HepG2 (cell line): ENCODE results near the gene PDE4D. TPM values are rescaled to one million over a fixed set of nuclear protein-coding genes. Genes with fewer than 3 reads are reported as not detected.

Experiments
- ATAC-seq: fragments of 200-7000 bp; cut with Tn5 transposase; 3 replicates; pipeline ENCODE4 v1.9.1; 2020; ENCODE audit warnings: mild to moderate bottlenecking, moderate library complexity
- BruUV-seq: library from RNA; stranded (reverse); fragments of 400-500 nt; replicated peaks from 2 replicates; lab custom pipeline; 2021; lab: Mats Ljungman, UMichigan
- CTCF ChIA-PET: fragments of 300-600 bp; formaldehyde crosslinking; extraction: SDS; loops from one replicate; lab custom pipeline; 2021; ENCODE audit warnings: low total read pairs, inconsistent platforms, low intra/inter-chr PET ratio; lab: Yijun Ruan, JAX
- POLR2A ChIA-PET: fragments of 350-600 bp; sonication (Branson Sonifier 250); formaldehyde crosslinking; loops from one replicate; lab custom pipeline; 2020; ENCODE audit warnings: antibody characterized with exemption, inconsistent platforms; lab: Yijun Ruan, JAX
- DNase-seq: peaks from one replicate; pipeline ENCODE4 v3.0.0-alpha.2; 2015; ENCODE audit warnings: low spot score
- FAIRE-seq: peaks from 3 replicates; lab custom pipeline; 2011; peaks lifted over from hg19 to GRCh38; lab: Jason Lieb, UNC
- H2AFZ ChIP-seq: one replicate; pipeline ENCODE4 v1.6.1; 2011; ENCODE audit warnings: low read length, inconsistent platforms
- H3K27ac ChIP-seq: fragments of 300-600 bp; 3 replicates; pipeline ENCODE4 v1.8.0; 2011; ENCODE audit warnings: mixed run types, mild to moderate bottlenecking, mixed read lengths, low read length, inconsistent platforms; ENCODE audit not compliant: insufficient read depth; ENCODE audit errors: extremely low read length
- H3K27me3 ChIP-seq, 2 experiments: fragments of 200-600 bp in 1 of 2; 2 replicates in 1 of 2; 3 replicates in 1 of 2; pipeline versions ENCODE4 v1.6.0 to v1.8.0; 2011; ENCODE audit warnings: low read length in 2 of 2, mild to moderate bottlenecking in 2 of 2, moderate library complexity in 2 of 2, inconsistent platforms in 1 of 2; ENCODE audit not compliant: insufficient read depth in 2 of 2, control insufficient read depth in 1 of 2
- H3K36me3 ChIP-seq, 2 experiments: fragments of 200-600 bp in 1 of 2; replicated peaks in 1 of 2; 2 replicates in 1 of 2; 3 replicates in 1 of 2; pipeline versions ENCODE4 v1.5.1 to v1.8.0; 2011; ENCODE audit warnings: low read length in 2 of 2, inconsistent platforms in 1 of 2; ENCODE audit not compliant: insufficient read depth in 2 of 2, control insufficient read depth in 1 of 2
- H3K4me1 ChIP-seq: 2 replicates; pipeline ENCODE4 v1.5.1; 2012; ENCODE audit warnings: low read length, inconsistent platforms; ENCODE audit not compliant: insufficient read depth
- H3K4me2 ChIP-seq: 2 replicates; pipeline ENCODE4 v1.6.0; 2011; ENCODE audit warnings: low read depth, low read length, inconsistent platforms
- H3K4me3 ChIP-seq, 3 experiments: fragments of 200-600 bp in 1 of 3; sonication (generic), shearing (Covaris generic) in 1 of 3; replicated peaks in 1 of 3; 2 replicates each; pipeline ENCODE4 v1.5.1; 2011 to 2016; ENCODE audit warnings: low read length in 3 of 3, inconsistent platforms in 2 of 3, low read depth in 2 of 3, mild to moderate bottlenecking in 2 of 3, control low read depth in 1 of 3, mixed read lengths in 1 of 3; ENCODE audit not compliant: insufficient read depth in 1 of 3
- H3K79me2 ChIP-seq: one replicate; pipeline ENCODE4 v1.6.1; 2011; ENCODE audit warnings: low read length, inconsistent platforms; ENCODE audit not compliant: insufficient read depth
- H3K9ac ChIP-seq: 2 replicates; pipeline ENCODE4 v1.6.0; 2011; ENCODE audit warnings: mild to moderate bottlenecking, low read depth, low read length, inconsistent platforms; ENCODE audit not compliant: insufficient read depth
- H3K9me3 ChIP-seq: 2 replicates; pipeline ENCODE4 v1.5.1; 2012; ENCODE audit warnings: mild to moderate bottlenecking, low read length
- H4K20me1 ChIP-seq: 2 replicates; pipeline ENCODE4 v1.6.0; 2011; ENCODE audit warnings: inconsistent platforms, mild to moderate bottlenecking, low read length, moderate library complexity; ENCODE audit not compliant: insufficient read depth
- ERF ChIP-seq: IDR thresholded peaks from 2 replicates; pipeline ENCODE4 v1.6.1; 2018; ENCODE audit warnings: missing biosample characterization, missing genetic modification reagents
- POGZ ChIP-seq: sonication (generic); formaldehyde crosslinking; IDR thresholded peaks from 2 replicates; pipeline ENCODE4 v1.4.0; 2020; ENCODE audit warnings: mild to moderate bottlenecking, missing genetic modification reagents
- ZKSCAN1 ChIP-seq: fragments of 150-350 bp; IDR thresholded peaks from 2 replicates; pipeline ENCODE4 v1.6.1; 2014; ENCODE audit warnings: low read length
- ZMYM3 ChIP-seq: sonication (generic); formaldehyde crosslinking; IDR thresholded peaks from 2 replicates; pipeline ENCODE4 v1.5.1; 2020; ENCODE audit warnings: mild to moderate bottlenecking, missing genetic modification reagents
- ZNF546 ChIP-seq: sonication (generic); formaldehyde crosslinking; conservative IDR thresholded peaks from 2 replicates; pipeline ENCODE4 v1.8.1; 2023; ENCODE audit warnings: mild to moderate bottlenecking, missing genetic modification reagents
- ZNF878 ChIP-seq: sonication (generic); formaldehyde crosslinking; IDR thresholded peaks from 2 replicates; pipeline ENCODE4 v1.8.1; 2023; ENCODE audit warnings: mild to moderate bottlenecking, missing genetic modification reagents, moderate library complexity
- in situ Hi-C: cut with HindIII; loops from 2 replicates; pipeline ENCODE4 v1.10.0; 2017; ENCODE audit warnings: low pct_unique_long_range_greater_than_20kb; ENCODE audit not compliant: extremely low pct_ligation_motif_present
- intact Hi-C: fragments of 100-400 bp; cut with micrococcal nuclease; formaldehyde crosslinking; loops from one replicate; pipeline ENCODE4 v1.10.0; 2022; ENCODE audit not compliant: unreplicated experiment
- polyA plus RNA-seq, 8 experiments: library from polyadenylated mRNA; depleted of rRNA in 3 of 8; stranded (reverse) in 7 of 8; unstranded in 1 of 8; fragments of >200 nt; fragmentation: Illumina TruSeq in 4 of 8; extraction: Trizol in 4 of 8; gene quantifications; 2 replicates each; pipeline versions ENCODE4 v1.2.1 to v1.2.3, GENCODE V29; 2011 to 2016; ENCODE audit warnings: low read depth in 4 of 8, missing spikeins in 1 of 8, mixed read lengths in 1 of 8; ENCODE audit not compliant: insufficient read depth in 1 of 8
- total RNA-seq, 5 experiments: library from RNA; depleted of rRNA; stranded (reverse); fragments of >200 nt; fragmentation: Illumina TruSeq; extraction: Trizol; gene quantifications; 2 replicates each; pipeline ENCODE4 v1.2.3, GENCODE V29; 2016; ENCODE audit warnings: low read depth in 1 of 5
- TF ChIP-seq, protein P1 (sequence below): sonication (generic); formaldehyde crosslinking; IDR thresholded peaks from 2 replicates; pipeline ENCODE4 v1.5.1; 2020; ENCODE audit warnings: mild to moderate bottlenecking, missing genetic modification reagents, borderline replicate concordance

The PDE4D gene
- total and polyA plus RNA-seq, 2 of the 13 experiments (the other 11 are each of a cell fraction or from before 2014, with no cell fraction given): 7.0 to 12.2 TPM

DNA sequence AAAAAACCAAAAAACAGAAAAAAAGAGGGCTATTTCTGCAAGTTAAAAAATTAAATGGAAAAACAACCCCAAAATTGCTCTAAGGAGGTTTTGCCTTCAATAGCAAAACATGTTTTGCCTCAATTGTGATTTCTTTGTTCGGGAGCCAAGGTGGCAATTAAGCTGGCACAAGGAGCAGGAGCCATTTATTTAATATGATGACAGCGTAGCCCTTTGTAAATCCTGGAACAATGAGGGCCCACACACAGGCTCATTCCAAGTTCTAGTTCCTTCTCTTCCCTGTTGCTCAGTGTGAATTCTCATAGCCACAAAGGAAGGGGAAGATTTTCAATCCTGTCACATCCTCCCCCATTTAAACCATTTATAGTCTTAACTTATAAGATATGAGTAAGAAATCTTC lies 353.2 kb downstream of the PDE4D start (continued):
- TF ChIP-seq, protein P1, sequence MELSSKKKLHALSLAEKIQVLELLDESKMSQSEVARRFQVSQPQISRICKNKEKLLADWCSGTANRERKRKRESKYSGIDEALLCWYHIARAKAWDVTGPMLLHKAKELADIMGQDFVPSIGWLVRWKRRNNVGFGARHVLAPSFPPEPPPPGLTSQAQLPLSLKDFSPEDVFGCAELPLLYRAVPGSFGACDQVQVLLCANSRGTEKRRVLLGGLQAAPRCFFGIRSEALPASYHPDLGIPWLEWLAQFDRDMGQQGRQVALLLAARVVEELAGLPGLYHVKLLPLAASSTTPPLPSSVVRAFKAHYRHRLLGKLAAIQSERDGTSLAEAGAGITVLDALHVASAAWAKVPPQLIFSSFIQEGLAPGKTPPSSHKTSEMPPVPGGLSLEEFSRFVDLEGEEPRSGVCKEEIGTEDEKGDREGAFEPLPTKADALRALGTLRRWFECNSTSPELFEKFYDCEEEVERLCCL (CRISPR knock-in tag): no peak
- TF ChIP-seq ERF (CRISPR knock-in tag): no peak
- no peak for TF ChIP-seq ZMYM3
- no peak for TF ChIP-seq ZNF546 (CRISPR knock-in tag)
- TF ChIP-seq ZNF878: no peak
- TF ChIP-seq, all 625 proteins: peak for 0

DNA sequence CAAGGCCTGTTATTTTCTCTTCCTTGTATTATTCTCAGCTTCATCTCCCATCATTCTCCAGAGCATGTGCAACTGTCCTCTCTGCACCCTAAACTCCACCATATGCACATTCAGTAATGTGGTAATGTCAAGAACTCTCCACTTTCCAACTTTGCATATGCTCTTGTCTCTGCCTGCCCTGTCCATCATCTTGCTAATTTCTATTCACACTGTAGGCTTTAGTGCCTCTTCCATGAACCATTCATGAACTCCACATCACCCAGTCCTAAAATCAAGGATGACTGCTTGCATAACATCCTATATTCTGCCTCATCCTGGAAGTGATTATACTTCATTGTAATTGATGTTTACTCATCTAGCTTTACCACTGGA lies 354.8 kb downstream of the PDE4D start:
- no peak for ATAC-seq
- ChIA-PET CTCF (no interaction called here), POLR2A (no interaction called here)
- H2AFZ ChIP-seq: no peak overlapping the region
- DNase-seq: no peak
- no peaks in the 10 kb centered on the region for H4K20me1 ChIP-seq
- BruUV-seq: no TSS peak
- H3K9me3 ChIP-seq: no peaks in the 10 kb centered on the region
- H3K4me2 ChIP-seq: no peak overlapping the region
- no peak for TF ChIP-seq POGZ
- no peak for TF ChIP-seq ZKSCAN1
- TF ChIP-seq, all 625 proteins: peak for 0
- no peaks in the 10 kb centered on the region for H3K79me2 ChIP-seq
- no peak overlapping the region for H3K9ac ChIP-seq
- intact Hi-C loops: no loop called here
- no peak overlapping the region for H3K4me3 ChIP-seq
- H3K4me1 ChIP-seq: no peaks in the 10 kb centered on the region
- no peaks in the 10 kb centered on the region for H3K36me3 ChIP-seq
- no peak overlapping the region for H3K27ac ChIP-seq
- in situ Hi-C loops: no loop called here
- FAIRE-seq: no peak
- H3K27me3 ChIP-seq: no peaks in the 10 kb centered on the region
